ELF-1 (cell line): ENCODE data around the gene SPSB4.
"Not testable (repeated sequence)": the region's sequence is repeated elsewhere in the genome, so short reads cannot be mapped to it uniquely, and the experiment has no call there.

Experiments used
- DNase-seq: peaks from one replicate; pipeline ENCODE4 v3.0.0-alpha.2; 2016; ENCODE audit warnings: low read depth, low spot score

Gene SPSB4

GRCh38 chr3:141115789-141116541 lies 64.8 kb downstream of the SPSB4 start:
- no peak for DNase-seq

GRCh38 chr3:141116721-141117120 lies 65.6 kb downstream of the SPSB4 start:
- DNase-seq: no peak

DNA sequence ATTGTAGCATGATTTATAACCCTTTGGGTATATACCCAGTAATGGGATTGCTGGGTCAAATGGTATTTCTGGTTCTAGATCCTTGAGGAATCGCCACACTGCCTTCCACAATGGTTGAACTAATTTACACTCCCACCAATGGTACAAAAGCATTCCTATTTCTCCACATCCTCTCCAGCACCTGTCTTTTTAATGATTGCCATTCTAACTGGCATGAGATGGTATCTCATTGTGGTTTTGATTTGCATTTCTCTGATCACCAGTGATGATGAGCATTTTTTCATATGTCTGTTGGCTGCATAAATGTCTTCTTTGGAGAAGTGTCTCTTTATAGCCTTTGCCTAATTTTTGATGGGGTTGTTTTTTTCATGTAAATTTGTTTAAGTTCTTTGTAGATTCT lies 66.8 kb downstream of the SPSB4 start:
- DNase-seq: not testable (repeated sequence)

GRCh38 chr3:141122455-141123030 lies 71.4 kb downstream of the SPSB4 start:
- DNase-seq: peak; percentile 60

GRCh38 chr3:141123677-141124410 lies 72.7 kb downstream of the SPSB4 start:
- DNase-seq: no peak

- DNase-seq: no peak
These were observed 73.6 kb downstream of the SPSB4 start for GRCh38 chr3:141124715-141125114.

DNA sequence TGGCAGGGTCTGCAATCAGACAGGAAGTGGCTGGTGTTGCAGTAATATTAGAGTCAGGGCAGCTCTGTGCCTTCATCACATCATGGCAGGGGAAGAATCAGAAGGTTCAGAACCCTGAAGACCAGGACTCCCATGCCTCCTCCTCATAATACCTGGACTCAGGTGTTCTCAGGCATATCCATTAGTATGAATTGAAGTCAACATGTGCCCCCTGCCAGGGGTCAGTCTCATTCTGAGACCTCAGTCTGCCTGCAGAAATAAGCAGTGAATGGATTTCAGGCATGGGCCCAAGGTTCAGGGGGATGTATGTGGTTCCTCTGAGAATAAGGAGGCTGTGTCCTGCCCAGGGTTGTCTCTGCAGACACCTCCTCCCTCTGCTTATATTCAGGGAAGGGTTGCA lies 74.2 kb downstream of the SPSB4 start:
- no peak for DNase-seq

DNA sequence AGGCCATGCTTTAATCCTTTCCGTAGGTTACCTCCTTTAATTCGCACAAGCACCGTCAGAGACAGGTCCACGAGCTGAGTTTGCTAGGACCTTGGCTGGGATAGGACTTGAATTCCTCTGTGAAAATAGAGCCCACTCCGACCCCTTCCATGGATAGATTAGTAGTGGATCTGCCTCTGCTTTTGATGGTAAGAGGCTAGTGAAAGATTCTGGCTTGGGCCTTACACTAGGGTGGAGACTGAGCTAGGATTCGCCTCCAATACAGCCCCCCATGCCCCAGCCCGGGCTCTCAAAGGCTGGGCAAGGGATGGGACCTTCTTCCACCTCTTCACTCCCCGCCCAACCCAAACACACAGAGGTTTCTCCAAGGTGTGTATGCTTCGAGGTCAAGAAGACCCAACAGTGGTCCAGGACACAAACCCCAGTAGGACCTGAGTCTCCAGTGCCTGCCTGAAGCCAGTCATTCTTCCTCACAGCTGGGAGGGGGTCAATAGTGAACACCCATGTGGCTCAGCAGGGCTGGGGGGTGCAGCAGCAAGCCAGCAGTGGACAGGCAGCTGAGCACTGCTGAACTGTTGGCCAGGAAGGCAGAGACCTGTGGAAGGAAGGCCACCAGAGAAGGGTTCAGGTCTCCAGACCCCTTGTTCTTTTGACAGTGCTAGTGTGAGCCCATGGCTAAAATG lies 75.7 kb downstream of the SPSB4 start:
- DNase-seq: no peak

DNA sequence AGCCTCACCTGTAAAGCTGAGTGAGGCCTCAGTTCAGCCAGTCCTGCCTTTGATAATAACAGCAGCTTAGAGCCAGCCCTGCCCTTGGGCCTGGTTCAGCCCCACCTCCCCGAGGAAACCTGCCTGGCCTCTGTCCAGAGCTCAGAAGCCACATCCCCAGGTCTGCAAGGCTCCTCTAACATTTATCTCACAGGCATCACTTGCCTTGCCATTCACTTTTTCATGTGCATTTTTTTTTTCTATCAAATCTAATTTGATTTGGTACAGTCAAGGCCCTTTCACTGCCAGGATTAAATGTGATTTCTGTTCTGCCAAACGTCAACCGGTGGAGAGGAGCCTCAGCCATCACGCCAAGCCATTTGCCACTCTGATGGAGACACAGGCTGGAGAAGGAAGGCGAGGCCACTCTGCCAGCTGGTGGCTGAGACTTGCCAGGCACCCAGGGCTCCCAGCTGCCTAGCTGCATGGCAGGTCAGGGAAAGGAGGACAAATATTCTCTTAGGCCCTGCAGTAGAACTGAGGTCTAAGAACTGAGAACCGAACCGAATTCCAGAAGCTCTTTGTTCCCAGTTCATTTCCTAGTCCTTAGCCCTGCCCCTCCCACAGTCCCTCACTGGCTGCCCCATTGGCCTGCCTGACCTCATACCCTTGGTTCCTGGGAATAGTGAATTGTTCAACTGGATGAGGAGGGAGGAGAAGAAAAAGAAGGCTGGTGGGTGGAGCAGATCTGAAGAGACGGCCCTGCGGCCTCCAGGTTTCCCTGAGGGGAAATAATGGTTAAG lies 76.4 kb downstream of the SPSB4 start:
- peak; percentile 49 for DNase-seq

- DNase-seq: no peak
These were observed 77.1 kb downstream of the SPSB4 start for GRCh38 chr3:141128126-141128777.

DNA sequence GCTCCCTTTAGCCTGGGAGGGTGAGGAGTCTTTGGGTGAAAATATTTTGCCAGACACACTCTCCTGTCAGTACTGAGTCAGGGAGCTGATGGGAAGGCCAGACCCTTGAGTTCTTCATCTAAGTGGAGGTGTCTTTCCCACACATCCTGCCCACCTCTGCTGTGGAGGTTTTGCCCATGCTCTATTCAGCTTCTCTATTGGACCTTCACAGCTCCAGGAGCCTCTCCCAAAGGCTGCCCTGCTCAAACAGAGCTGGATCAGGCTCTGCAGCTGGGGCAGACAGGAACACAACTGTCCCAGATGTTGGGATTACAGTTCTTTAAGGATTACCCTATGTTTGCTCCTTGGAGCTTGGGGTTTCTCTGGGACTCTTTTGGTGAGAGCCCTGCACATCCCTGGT lies 77.9 kb downstream of the SPSB4 start:
- no peak for DNase-seq

GRCh38 chr3:141129541-141130011 lies 78.4 kb downstream of the SPSB4 start:
- no peak for DNase-seq

- no peak for DNase-seq
These were observed 92.4 kb downstream of the SPSB4 start for GRCh38 chr3:141143517-141143916.

- DNase-seq: no peak
These were observed 95.9 kb downstream of the SPSB4 start for GRCh38 chr3:141146979-141147470.

GRCh38 chr3:141147657-141148056 lies 96.5 kb downstream of the SPSB4 start:
- DNase-seq: peak; percentile 34

- no peak for DNase-seq
These were observed 97.0 kb downstream of the SPSB4 start for GRCh38 chr3:141148169-141148568.

GRCh38 chr3:141148770-141149169 lies 97.6 kb downstream of the SPSB4 start:
- no peak for DNase-seq

- no peak for DNase-seq
These were observed 99.1 kb downstream of the SPSB4 start for GRCh38 chr3:141150081-141150830.

GRCh38 chr3:141150931-141151330 lies 99.8 kb downstream of the SPSB4 start:
- no peak for DNase-seq

GRCh38 chr3:141151439-141151838 lies 100.3 kb downstream of the SPSB4 start:
- DNase-seq: no peak
